Activated naive CD8-positive, alpha-beta T cell treated with anti-CD3 and anti-CD28 coated beads, Interleukin-2, amount 10 ng/mL, durations not matched to agents 7 days and 5 days (primary cell): ENCODE results near the gene MCOLN2. TPM values are rescaled to one million over a fixed set of nuclear protein-coding genes. Genes with fewer than 3 reads are reported as not detected.
"Not testable (repeated sequence)": the region's sequence is repeated elsewhere in the genome, so short reads cannot be mapped to it uniquely, and the experiment has no call there.

ENCODE experiments used
- ATAC-seq: fragments of 150-1000 bp; cut with Tn5 transposase; one replicate; pipeline ENCODE4 v1.10.0; 2021; ENCODE audit warnings: low read depth, moderate library complexity
- POLR2A ChIA-PET: fragments of 350-600 bp; sonication (Branson Sonifier 250); formaldehyde crosslinking; loops from one replicate; lab custom pipeline; 2021; ENCODE audit warnings: antibody characterized with exemption; lab: Charles Lee
- DNase-seq: peaks from one replicate; pipeline ENCODE4 v3.0.0; 2021
- H3K27ac Mint-ChIP-seq: one replicate; pipeline ENCODE4 v1.8.0; 2022; ENCODE audit warnings: mild to moderate bottlenecking, mixed read lengths
- H3K27me3 Mint-ChIP-seq: one replicate; pipeline ENCODE4 v1.8.0; 2022; ENCODE audit warnings: mild to moderate bottlenecking, moderate library complexity, mixed read lengths
- H3K36me3 Mint-ChIP-seq: one replicate; pipeline ENCODE4 v1.8.0; 2021; ENCODE audit warnings: mild to moderate bottlenecking, mixed read lengths
- H3K4me1 Mint-ChIP-seq: one replicate; pipeline ENCODE4 v1.8.0; 2021; ENCODE audit warnings: mixed read lengths
- H3K4me3 Mint-ChIP-seq: one replicate; pipeline ENCODE4 v1.8.0; 2022; ENCODE audit warnings: mild to moderate bottlenecking, moderate library complexity, mixed read lengths
- H3K9me3 Mint-ChIP-seq: one replicate; pipeline ENCODE4 v1.8.0; 2021; ENCODE audit warnings: mixed read lengths
- total RNA-seq, 2 experiments: library from RNA; stranded (reverse); gene quantifications; one replicate each; pipeline ENCODE4 v1.2.3, GENCODE V29; 2021

Gene MCOLN2
- total RNA-seq, 2 experiments from 2014 or later = 18.8 to 19.9 TPM

DNA sequence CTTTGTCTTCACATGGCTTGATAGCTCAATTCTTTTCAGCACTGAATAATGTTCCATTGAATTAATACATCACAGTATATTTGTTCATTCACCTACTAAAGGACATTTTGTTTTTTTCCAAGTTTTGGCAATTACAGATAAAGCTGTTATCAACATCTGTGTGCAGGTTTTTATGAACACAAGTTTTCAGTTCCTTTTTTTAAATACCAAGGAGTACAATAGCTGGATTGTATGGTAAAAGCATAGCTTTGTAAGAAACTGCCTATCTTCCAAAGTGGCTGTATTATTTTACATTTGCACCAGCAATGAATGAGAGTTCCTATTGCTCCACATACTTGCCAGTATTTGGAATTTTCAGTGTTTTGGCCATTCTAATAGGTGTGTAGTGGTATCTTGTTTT, 4.8 kb upstream of the MCOLN2 start:
- Mint-ChIP-seq H3K4me1 (peaks cover 28% of the 10 kb centered on the region), H3K27me3 (peaks cover 20% of the 10 kb centered on the region), H3K36me3 (peaks cover 40% of the 10 kb centered on the region), H3K9me3 (peaks cover 21% of the 10 kb centered on the region), H3K4me3 (no peak overlapping the region), H3K27ac (no peak overlapping the region)
- POLR2A ChIA-PET = no interaction called here
- ATAC-seq (no peak), DNase-seq (no peak)

GRCh38 chr1:84998642-84999280, 1.8 kb upstream of the MCOLN2 start:
- H3K36me3 Mint-ChIP-seq = peaks cover 21% of the 10 kb centered on the region
- peaks cover 5% of the 10 kb centered on the region for H3K9me3 Mint-ChIP-seq
- H3K27ac Mint-ChIP-seq = peak overlapping the region; percentile 71
- ATAC-seq = peak; percentile 72
- peak; percentile 47 for DNase-seq
- H3K27me3 Mint-ChIP-seq = peaks cover 20% of the 10 kb centered on the region
- peaks cover 27% of the 10 kb centered on the region for H3K4me1 Mint-ChIP-seq
- POLR2A ChIA-PET = interaction anchor here (0.8 kb wide), 1 partner anchor 29 kb away, joined by 3 read pairs; no protein-coding TSS in a partner anchor
- peak overlapping the region; percentile 86 for H3K4me3 Mint-ChIP-seq

DNA sequence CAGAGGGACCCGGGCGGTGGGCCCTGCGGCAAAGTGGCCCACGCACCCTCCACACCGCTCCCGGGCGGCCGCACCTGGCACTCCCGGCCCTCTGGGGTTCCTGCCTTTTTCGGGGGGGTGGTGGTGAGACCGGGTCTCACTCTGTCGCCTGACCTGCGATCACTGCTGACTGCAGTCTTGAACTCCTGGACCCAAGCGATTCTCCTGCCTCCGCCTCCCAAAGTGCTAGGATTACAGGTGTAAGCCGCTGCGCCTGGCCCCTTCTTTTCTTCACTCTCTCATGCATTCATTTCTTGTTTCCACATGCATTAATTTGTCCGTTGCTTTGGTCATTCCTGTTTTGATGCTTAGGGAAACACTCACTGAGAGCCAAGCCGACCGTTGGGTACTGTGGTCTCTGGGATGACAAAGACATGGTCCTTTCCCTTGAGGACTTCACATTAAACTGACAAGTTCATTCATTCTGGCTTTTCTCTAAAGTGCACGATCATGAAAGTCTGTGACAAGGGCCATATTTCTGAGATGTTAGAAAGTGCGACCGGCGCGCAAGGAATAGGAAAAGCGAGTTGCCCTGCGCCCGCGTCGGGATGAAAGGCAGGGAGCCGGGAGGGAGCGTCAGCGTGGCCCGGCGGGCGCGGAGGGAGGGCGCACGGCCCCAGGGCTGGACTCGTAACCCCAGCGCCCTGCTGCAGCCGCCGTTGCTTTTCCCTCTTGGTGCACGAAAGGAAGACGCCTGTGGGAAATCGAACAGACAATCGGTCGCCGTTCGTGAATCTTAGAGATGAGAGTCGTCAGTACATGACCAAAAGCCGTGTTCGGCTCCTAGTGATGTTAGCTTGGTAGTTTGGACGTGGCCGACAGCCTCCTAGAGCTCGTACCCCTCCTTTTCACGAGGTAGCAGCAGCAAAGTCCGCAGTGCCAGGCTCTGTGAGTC, 1.0 kb upstream of the MCOLN2 start:
- no peak for DNase-seq
- peaks cover 31% of the 10 kb centered on the region for H3K4me1 Mint-ChIP-seq
- peak overlapping the region; percentile 86 for H3K4me3 Mint-ChIP-seq
- peaks cover 14% of the 10 kb centered on the region for H3K36me3 Mint-ChIP-seq
- H3K27ac Mint-ChIP-seq = peak overlapping the region; percentile 71
- POLR2A ChIA-PET = interaction anchor here (0.8 to 2.0 kb wide), 2 partner anchors 30 to 53 kb away, joined by 3 to 4 read pairs; no protein-coding TSS in a partner anchor
- no peaks in the 10 kb centered on the region for H3K9me3 Mint-ChIP-seq
- peaks cover 20% of the 10 kb centered on the region for H3K27me3 Mint-ChIP-seq
- ATAC-seq = no peak

DNA sequence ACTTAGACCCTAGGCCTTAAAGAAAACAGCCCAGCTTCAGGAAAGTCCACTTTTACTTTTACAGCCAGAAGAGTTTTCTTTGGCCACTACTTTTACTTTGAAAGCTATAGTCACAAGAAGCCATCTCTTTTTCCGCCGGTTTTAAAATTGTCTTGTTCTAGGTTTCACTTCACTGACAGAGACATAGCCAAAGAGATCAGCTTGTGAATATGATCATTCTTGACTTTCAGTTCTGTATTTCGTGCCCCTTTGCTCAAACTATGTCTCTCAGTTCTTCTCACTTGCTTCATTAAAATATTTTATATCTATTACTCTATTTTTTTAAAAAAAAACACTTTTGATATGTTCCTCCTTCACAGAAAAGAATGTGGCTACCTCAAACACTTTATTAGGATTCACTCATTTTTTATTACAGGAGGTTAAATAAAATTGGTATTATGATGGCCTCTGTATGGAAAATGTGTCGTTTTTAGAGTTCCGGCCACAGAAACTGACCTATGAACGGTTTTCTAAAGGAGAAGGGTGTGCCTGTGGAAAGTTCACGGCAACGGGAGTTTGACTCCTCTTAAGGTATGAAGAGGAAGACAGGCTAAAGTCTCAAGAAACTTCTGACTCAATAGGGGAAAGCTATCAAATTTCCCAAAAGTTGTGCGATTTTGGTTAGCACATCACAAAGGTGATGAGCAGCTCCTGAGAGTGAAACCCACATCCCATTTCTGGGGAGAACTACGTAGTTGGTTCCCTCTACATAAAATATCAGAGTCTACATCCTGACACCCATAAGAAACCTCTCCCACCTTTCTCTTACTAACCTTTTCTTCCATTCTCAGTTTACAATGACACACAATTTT, 1.2 kb downstream of the MCOLN2 start:
- DNase-seq (no peak), ATAC-seq (no peak)
- peaks cover 15% of the 10 kb centered on the region for H3K36me3 Mint-ChIP-seq
- POLR2A ChIA-PET = interaction anchor here (1.0 to 2.0 kb wide), 3 partner anchors 10 to 262 kb away, joined by 3 to 4 read pairs (median 3); no protein-coding TSS in a partner anchor
- peak overlapping the region; percentile 85 for H3K27ac Mint-ChIP-seq
- H3K4me1 Mint-ChIP-seq = peaks cover 41% of the 10 kb centered on the region
- H3K27me3 Mint-ChIP-seq = peaks cover 15% of the 10 kb centered on the region
- H3K4me3 Mint-ChIP-seq = peak overlapping the region; percentile 88
- no peaks in the 10 kb centered on the region for H3K9me3 Mint-ChIP-seq

DNA sequence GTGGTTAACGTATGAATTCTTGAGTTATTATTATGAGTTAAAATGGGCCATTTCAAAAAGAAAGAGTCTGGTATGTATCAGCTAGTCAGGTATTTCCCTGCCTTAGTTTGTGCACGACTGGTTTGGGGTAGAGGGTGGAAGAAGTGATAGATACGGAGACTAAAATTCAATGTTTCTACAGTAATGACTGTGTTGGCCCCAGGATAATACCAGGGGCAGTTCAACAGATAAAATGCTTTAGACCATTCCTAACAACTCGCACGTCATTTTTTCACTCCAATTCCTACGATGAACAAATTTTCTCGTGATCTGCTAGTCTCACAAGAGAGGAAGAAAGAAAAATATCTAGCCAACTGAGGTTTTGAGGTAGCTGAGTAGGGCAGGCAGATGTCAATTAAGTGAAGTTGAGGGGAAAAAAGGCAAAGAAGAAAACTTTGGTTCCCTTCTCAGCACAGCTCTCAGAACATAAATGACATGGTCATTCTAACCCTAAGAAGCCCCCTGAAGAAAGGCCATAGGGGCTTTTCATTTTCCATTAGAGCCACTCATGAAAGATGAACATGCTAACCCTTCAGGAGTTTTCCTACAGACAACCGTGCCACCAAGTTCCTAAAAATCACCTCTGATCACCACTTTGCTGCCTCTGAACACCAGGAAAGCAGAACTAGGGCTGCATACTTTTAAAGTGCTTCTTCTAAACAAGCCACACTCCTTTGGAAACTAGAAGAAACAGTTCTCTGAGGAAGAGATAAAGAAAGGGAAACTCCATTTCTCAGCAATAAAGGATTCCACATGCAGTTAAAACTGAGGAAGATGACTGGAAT, 5.6 kb downstream of the MCOLN2 start:
- Mint-ChIP-seq H3K4me3 (no peak overlapping the region), H3K36me3 (peaks cover 13% of the 10 kb centered on the region), H3K9me3 (no peaks in the 10 kb centered on the region), H3K27me3 (no peaks in the 10 kb centered on the region), H3K27ac (no peak overlapping the region), H3K4me1 (peaks cover 34% of the 10 kb centered on the region)
- POLR2A ChIA-PET = no interaction called here
- ATAC-seq = no peak
- DNase-seq = no peak

- Mint-ChIP-seq H3K4me1 (peaks cover 27% of the 10 kb centered on the region), H3K9me3 (no peaks in the 10 kb centered on the region), H3K4me3 (peak overlapping the region; percentile 61), H3K36me3 (peaks cover 24% of the 10 kb centered on the region), H3K27me3 (no peaks in the 10 kb centered on the region), H3K27ac (peak overlapping the region; percentile 70)
- ATAC-seq = peak; percentile 73
- no peak for DNase-seq
- POLR2A ChIA-PET = no interaction called here
Observed at GRCh38 chr1:84988588-84988987, 8.3 kb downstream of the MCOLN2 start.

DNA sequence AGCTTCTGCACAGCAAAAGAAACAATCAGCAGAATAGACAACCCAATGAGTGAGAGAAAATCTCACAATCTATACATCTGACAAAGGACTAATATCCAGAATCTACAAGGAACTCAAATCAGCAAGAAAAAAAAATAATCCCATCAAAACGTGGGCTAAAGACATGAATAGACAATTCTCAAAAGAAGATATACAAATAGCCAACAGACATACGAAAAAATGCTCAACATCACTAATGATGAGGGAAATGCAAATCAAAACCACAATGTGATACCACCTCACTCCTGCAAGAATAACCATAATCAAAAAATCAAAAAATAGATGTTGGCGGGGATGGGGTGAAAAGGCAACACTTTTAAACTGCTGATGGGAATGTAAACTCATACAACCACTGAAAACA, 10.4 kb downstream of the MCOLN2 start:
- H3K27me3 Mint-ChIP-seq, H3K4me3 Mint-ChIP-seq, DNase-seq, H3K27ac Mint-ChIP-seq, H3K9me3 Mint-ChIP-seq, ATAC-seq, POLR2A ChIA-PET: not testable (repeated sequence)
- peaks cover 20% of the 10 kb centered on the region for H3K36me3 Mint-ChIP-seq
- H3K4me1 Mint-ChIP-seq = peaks cover 15% of the 10 kb centered on the region

DNA sequence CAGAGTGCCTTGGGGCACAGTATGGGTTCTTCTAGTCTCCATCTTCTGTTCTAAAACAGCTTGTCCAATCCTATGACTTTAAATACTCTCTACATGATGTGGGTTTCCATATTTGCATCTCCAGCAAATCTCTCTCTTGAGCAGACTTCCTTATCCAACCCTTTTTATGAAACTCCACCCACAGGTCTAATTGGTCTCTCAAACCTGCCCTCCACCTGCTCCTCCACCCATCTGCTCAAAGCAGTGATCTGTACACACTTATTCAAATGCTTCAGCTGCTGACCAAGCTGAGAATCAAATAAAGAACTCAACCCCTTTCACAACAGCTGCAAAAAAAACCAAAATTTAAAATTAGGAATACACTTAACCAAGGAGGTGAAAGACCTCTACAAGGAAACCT, 11.5 kb downstream of the MCOLN2 start:
- no peak for ATAC-seq
- Mint-ChIP-seq H3K4me1 (peaks cover 12% of the 10 kb centered on the region), H3K36me3 (peaks cover 25% of the 10 kb centered on the region), H3K9me3 (peaks cover 4% of the 10 kb centered on the region), H3K27ac (no peak overlapping the region), H3K4me3 (no peak overlapping the region), H3K27me3 (no peaks in the 10 kb centered on the region)
- DNase-seq = no peak
- POLR2A ChIA-PET = no interaction called here

GRCh38 chr1:84982395-84982794, 14.5 kb downstream of the MCOLN2 start:
- peaks cover 15% of the 10 kb centered on the region for H3K9me3 Mint-ChIP-seq
- POLR2A ChIA-PET = no interaction called here
- peaks cover 42% of the 10 kb centered on the region for H3K36me3 Mint-ChIP-seq
- H3K4me1 Mint-ChIP-seq = peaks cover 8% of the 10 kb centered on the region
- ATAC-seq (no peak), DNase-seq (no peak)
- H3K27ac Mint-ChIP-seq = no peak overlapping the region
- no peaks in the 10 kb centered on the region for H3K27me3 Mint-ChIP-seq
- H3K4me3 Mint-ChIP-seq = no peak overlapping the region

DNA sequence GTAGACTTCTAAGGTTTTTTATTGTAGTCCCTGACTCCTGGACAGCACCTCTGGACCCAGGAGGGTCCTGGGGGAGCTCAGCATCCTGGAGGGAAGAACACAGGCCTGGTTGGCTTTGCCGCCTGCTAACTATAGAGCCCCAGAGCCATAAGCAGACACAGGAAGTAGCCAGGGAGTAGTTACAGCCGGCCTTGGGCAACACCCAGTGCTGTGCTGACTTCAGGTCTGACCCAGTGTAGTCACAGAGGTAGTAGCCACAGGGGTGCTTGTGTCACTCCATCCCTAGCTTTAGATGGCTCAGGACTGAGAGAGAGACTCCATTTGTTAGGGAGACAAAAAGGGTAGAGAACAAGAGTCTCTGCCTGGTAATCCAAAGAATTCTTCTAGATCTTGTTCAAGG, 21.9 kb downstream of the MCOLN2 start:
- no peak for ATAC-seq
- POLR2A ChIA-PET = no interaction called here
- H3K4me3 Mint-ChIP-seq = no peak overlapping the region
- no peak for DNase-seq
- H3K4me1 Mint-ChIP-seq = peaks cover 39% of the 10 kb centered on the region
- H3K27ac Mint-ChIP-seq = no peak overlapping the region
- no peaks in the 10 kb centered on the region for H3K27me3 Mint-ChIP-seq
- H3K36me3 Mint-ChIP-seq = peaks cover 26% of the 10 kb centered on the region
- H3K9me3 Mint-ChIP-seq = peaks cover 12% of the 10 kb centered on the region

DNA sequence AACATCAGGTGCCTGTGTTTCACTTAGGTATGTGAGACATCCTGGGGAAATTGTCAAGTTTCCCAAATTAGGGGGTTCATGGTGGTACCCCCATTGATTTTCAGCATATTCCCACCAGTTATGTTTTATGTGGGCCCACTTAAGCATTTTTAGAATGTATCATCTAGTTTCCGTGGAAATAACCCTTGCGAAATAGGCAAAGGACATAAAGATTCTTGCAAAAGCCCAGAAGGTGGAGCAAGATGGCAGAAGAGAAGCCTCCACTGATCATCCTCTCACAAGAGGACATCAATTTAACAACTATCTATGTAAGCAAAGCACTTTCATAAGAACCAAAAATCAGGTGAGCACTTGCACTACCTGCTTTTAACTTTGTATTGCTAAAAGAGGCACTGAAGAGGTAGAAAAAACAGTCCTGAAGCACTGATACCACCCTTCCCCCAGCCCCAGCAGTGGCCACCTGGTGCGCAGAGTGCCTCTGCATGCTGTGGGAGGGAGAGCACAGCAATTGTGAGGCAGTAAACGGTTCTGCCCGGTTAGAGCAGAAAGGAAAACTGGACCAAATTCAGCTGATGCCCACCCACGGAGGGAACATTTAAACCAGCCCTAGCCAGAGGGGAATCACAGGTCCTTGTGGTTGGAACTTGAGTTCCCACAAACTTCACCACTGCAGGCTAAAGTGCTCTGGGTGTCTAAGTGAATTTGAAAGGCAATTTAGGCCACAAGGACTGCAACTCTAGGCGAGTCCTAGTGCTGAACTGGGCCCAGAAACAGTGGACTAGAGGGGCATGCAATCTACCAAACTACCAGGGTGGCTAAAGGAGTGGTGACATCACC, 23.2 kb downstream of the MCOLN2 start:
- H3K9me3 Mint-ChIP-seq = peaks cover 5% of the 10 kb centered on the region
- H3K27ac Mint-ChIP-seq = peak overlapping the region; percentile 47
- DNase-seq (no peak), ATAC-seq (no peak)
- H3K4me1 Mint-ChIP-seq = peaks cover 45% of the 10 kb centered on the region
- peaks cover 25% of the 10 kb centered on the region for H3K36me3 Mint-ChIP-seq
- POLR2A ChIA-PET = no interaction called here
- H3K27me3 Mint-ChIP-seq = no peaks in the 10 kb centered on the region
- no peak overlapping the region for H3K4me3 Mint-ChIP-seq
